NB4 (cell line): Measurements from ENCODE around the gene CHRNA1.

Experiments
- POLR2A ChIP-seq: IDR thresholded peaks from 2 replicates; pipeline ENCODE4 v1.6.1; 2011; ENCODE audit warnings: mild to moderate bottlenecking; ENCODE audit not compliant: insufficient read length; ENCODE audit errors: extremely low read depth
- TF ChIP-seq, protein P1 (sequence below): IDR thresholded peaks from 2 replicates; pipeline ENCODE4 v1.6.1; 2011; ENCODE audit warnings: low read depth, low read length
- TF ChIP-seq, protein P2 (sequence below): IDR thresholded peaks from one replicate; pipeline ENCODE4 v1.5.1; 2012; ENCODE audit warnings: low read depth, low read length

DNA sequence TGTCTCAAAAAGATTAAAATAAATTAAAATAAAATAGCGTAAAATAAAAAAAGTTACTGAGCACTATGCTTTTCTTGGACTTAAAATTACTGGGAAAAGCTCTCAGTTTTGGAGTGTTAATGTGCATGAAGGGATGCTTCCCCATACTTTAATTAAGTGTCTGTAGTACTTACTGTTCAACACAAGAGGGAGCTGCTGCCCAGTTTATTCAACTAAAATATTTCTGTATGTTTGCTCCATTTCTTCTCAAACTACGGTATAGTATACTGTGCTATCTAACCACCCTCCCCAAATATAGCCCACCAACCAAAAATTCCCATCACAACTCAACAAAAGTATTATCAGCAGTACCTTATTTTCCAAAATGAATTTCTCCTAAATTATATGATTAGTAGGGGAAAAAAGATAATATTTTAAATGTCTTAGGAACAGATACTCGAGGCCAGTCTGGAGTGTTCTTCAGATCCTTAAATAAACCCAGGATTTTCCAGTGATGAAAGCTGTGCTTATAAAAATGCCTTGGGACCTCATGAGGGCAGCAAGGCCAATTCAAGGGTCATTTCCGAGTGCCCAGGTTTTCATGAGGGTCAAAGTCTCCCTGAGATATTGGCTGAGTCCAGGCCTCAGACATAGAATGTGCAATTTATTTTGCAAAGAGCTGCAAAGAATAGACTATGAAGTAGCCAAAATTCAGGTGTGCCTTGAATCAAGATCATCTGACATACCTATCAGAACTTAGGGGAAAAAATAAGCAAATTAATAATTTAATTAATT, 64.1 kb downstream of the CHRNA1 start:
- TF ChIP-seq, protein P1, sequence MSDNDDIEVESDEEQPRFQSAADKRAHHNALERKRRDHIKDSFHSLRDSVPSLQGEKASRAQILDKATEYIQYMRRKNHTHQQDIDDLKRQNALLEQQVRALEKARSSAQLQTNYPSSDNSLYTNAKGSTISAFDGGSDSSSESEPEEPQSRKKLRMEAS: no peak
- TF ChIP-seq, protein P2, sequence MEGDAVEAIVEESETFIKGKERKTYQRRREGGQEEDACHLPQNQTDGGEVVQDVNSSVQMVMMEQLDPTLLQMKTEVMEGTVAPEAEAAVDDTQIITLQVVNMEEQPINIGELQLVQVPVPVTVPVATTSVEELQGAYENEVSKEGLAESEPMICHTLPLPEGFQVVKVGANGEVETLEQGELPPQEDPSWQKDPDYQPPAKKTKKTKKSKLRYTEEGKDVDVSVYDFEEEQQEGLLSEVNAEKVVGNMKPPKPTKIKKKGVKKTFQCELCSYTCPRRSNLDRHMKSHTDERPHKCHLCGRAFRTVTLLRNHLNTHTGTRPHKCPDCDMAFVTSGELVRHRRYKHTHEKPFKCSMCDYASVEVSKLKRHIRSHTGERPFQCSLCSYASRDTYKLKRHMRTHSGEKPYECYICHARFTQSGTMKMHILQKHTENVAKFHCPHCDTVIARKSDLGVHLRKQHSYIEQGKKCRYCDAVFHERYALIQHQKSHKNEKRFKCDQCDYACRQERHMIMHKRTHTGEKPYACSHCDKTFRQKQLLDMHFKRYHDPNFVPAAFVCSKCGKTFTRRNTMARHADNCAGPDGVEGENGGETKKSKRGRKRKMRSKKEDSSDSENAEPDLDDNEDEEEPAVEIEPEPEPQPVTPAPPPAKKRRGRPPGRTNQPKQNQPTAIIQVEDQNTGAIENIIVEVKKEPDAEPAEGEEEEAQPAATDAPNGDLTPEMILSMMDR: peak; percentile 48
- TF ChIP-seq POLR2A: no peak
